ENCODE measurements around the gene KRT1.

KRT1 gene

GRCh38 chr12:52687497-52688385, 7.5 kb upstream of the KRT1 start:
- Histone ChIP-seq H3K4me1 (ENCODE audit: control insufficient read depth, insufficient read depth, low read length) (peaks cover 2% of the 10 kb centered on the region), H3K4me3 (ENCODE audit: low read length) (no peak overlapping the region), H3K9ac (ENCODE audit: low read length) (no peak overlapping the region), H3K27me3 (ENCODE audit: control insufficient read depth, insufficient read depth, low read length) (no peaks in the 10 kb centered on the region), H3K36me3 (ENCODE audit: control insufficient read depth, insufficient read depth, low read length) (no peaks in the 10 kb centered on the region), H3K27ac (ENCODE audit: low read depth, low read length) (no peak overlapping the region)

GRCh38 chr12:52686756-52687487, 6.7 kb upstream of the KRT1 start:
- Histone ChIP-seq H3K4me1 (ENCODE audit: control insufficient read depth, insufficient read depth, low read length) (peaks cover 2% of the 10 kb centered on the region), H3K27me3 (ENCODE audit: control insufficient read depth, insufficient read depth, low read length) (no peaks in the 10 kb centered on the region), H3K9ac (ENCODE audit: low read length) (no peak overlapping the region), H3K27ac (ENCODE audit: low read depth, low read length) (no peak overlapping the region), H3K4me3 (ENCODE audit: low read length) (no peak overlapping the region), H3K36me3 (ENCODE audit: control insufficient read depth, insufficient read depth, low read length) (no peaks in the 10 kb centered on the region)

- H3K4me3 ChIP-seq (ENCODE audit: low read length): no peak overlapping the region
- H3K27me3 ChIP-seq (ENCODE audit: control insufficient read depth, insufficient read depth, low read length): no peaks in the 10 kb centered on the region
- H3K4me1 ChIP-seq (ENCODE audit: control insufficient read depth, insufficient read depth, low read length): peaks cover 2% of the 10 kb centered on the region
- no peaks in the 10 kb centered on the region for H3K36me3 ChIP-seq (ENCODE audit: control insufficient read depth, insufficient read depth, low read length)
- H3K9ac ChIP-seq (ENCODE audit: low read length): no peak overlapping the region
- H3K27ac ChIP-seq (ENCODE audit: low read depth, low read length): no peak overlapping the region
These were observed 5.9 kb upstream of the KRT1 start for GRCh38 chr12:52686063-52686462.

GRCh38 chr12:52685406-52685890, 5.2 kb upstream of the KRT1 start:
- H3K36me3 ChIP-seq (ENCODE audit: control insufficient read depth, insufficient read depth, low read length): no peaks in the 10 kb centered on the region
- no peak overlapping the region for H3K27ac ChIP-seq (ENCODE audit: low read depth, low read length)
- H3K9ac ChIP-seq (ENCODE audit: low read length): no peak overlapping the region
- no peaks in the 10 kb centered on the region for H3K27me3 ChIP-seq (ENCODE audit: control insufficient read depth, insufficient read depth, low read length)
- no peaks in the 10 kb centered on the region for H3K4me1 ChIP-seq (ENCODE audit: control insufficient read depth, insufficient read depth, low read length)
- no peak overlapping the region for H3K4me3 ChIP-seq (ENCODE audit: low read length)

DNA sequence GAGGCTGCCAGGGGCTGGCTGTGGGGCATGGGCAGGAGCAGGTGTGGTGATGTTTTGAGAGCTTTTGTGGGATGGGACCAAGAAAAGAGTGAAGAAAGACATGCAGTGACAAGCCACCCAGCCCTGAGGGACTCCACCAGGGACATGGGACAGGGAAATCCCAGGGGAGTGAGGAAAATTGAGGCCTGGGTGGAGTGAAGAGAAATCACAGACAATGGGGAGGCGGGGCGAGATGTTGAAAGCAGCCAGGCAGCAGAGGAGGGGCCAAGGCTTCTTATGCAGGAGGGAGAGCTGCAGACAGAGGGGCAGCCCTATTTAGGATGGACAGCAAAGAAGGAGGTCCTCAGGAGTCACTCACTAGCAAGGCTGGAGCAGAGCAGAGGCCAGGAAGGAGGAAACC, 4.2 kb upstream of the KRT1 start:
- Histone ChIP-seq H3K4me3 (ENCODE audit: low read length) (no peak overlapping the region), H3K27me3 (ENCODE audit: control insufficient read depth, insufficient read depth, low read length) (no peaks in the 10 kb centered on the region), H3K36me3 (ENCODE audit: control insufficient read depth, insufficient read depth, low read length) (no peaks in the 10 kb centered on the region), H3K9ac (ENCODE audit: low read length) (no peak overlapping the region), H3K4me1 (ENCODE audit: control insufficient read depth, insufficient read depth, low read length) (no peaks in the 10 kb centered on the region), H3K27ac (ENCODE audit: low read depth, low read length) (no peak overlapping the region)

DNA sequence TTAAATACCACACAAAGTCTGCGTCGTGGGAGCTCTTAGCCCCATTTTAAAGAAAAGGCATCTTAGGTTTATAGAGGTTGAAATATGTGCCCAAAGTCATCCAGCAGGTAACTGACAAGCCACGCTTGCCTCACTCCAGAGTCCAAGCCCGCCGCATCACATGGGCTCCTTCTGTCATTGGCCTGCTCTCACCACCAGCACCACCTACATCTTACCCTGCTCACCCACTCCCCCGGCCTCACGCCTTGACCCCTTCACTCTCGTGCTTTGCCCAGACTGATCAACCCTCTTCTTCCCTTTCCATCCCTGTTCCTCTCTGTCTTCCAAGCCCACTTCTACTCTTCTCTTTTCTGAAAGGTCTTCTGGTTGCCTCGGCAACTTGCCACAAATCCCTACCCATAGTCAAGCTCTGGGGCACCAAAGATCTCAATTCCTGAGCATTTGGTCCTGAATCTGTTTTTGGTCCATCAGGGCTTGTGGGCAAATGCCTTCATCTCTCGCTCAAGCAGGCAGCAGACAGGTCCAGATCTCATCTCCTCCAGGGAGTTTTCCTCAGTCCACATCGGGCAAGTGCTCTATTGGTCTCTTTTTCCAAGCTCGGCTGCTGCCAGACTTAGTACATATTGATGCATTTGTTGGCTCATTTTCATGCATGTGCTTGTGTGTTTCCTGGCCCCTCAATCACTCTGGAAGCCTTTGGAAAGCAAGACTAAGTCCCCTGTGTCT, 3.5 kb upstream of the KRT1 start:
- Histone ChIP-seq H3K9ac (ENCODE audit: low read length) (no peak overlapping the region), H3K27ac (ENCODE audit: low read depth, low read length) (no peak overlapping the region), H3K4me1 (ENCODE audit: control insufficient read depth, insufficient read depth, low read length) (no peaks in the 10 kb centered on the region), H3K27me3 (ENCODE audit: control insufficient read depth, insufficient read depth, low read length) (no peaks in the 10 kb centered on the region), H3K4me3 (ENCODE audit: low read length) (no peak overlapping the region), H3K36me3 (ENCODE audit: control insufficient read depth, insufficient read depth, low read length) (no peaks in the 10 kb centered on the region)

DNA sequence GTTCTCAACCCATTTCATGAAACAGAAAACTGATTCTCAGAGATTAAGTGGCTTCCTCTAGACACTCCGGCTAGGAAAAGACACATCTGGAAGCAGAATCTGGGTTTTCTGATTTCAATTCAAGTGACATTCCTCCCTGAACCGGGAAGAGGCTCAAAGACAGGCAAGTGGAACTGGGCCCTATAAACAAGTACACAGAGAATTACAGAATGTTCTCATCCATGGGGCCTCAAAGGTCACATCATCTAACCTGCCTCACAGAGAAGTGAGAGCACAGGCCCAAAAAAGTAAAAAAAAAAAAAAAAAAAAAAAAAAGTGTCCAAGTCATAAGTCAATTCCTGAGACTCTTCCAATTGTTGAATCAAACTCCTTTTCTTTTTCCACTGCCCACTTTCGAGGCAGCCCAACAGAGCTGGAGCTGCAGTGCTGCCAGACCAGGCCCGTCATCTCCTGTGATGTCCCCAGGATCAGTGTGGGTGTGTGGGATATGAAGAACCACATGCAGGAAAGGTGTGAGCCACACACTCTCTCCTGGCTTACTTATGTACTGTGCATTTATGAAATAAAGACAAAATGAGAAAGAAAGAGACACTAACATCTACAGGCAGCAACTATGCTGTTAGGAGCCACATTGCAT, 2.8 kb upstream of the KRT1 start:
- no peak overlapping the region for H3K27ac ChIP-seq (ENCODE audit: low read depth, low read length)
- no peaks in the 10 kb centered on the region for H3K4me1 ChIP-seq (ENCODE audit: control insufficient read depth, insufficient read depth, low read length)

DNA sequence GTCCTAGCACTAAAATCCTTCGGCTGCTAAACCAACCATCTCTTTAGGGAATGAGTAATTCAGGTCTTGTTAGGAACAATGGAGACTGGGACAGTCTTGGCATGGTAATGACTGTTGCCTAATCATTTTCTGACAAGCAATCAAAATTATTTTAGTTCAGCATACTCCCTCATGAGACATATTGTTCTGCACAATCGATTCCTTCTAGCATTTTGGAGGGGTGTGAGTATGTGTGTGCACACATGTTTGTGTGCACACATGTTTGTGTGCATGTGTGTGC, 2.1 kb upstream of the KRT1 start:
- H3K4me1 ChIP-seq (ENCODE audit: control insufficient read depth, insufficient read depth, low read length): no peaks in the 10 kb centered on the region
- no peak overlapping the region for H3K27ac ChIP-seq (ENCODE audit: low read depth, low read length)
- H3K36me3 ChIP-seq (ENCODE audit: control insufficient read depth, insufficient read depth, low read length): no peaks in the 10 kb centered on the region
- no peaks in the 10 kb centered on the region for H3K27me3 ChIP-seq (ENCODE audit: control insufficient read depth, insufficient read depth, low read length)
- no peak overlapping the region for H3K4me3 ChIP-seq (ENCODE audit: low read length)
- H3K9ac ChIP-seq (ENCODE audit: low read length): no peak overlapping the region

More for the DNA sequence above, 2.8 kb upstream of the KRT1 start:
- Histone ChIP-seq H3K27me3 (ENCODE audit: control insufficient read depth, insufficient read depth, low read length) (no peaks in the 10 kb centered on the region), H3K36me3 (ENCODE audit: control insufficient read depth, insufficient read depth, low read length) (no peaks in the 10 kb centered on the region), H3K9ac (ENCODE audit: low read length) (no peak overlapping the region), H3K4me3 (ENCODE audit: low read length) (no peak overlapping the region)

DNA sequence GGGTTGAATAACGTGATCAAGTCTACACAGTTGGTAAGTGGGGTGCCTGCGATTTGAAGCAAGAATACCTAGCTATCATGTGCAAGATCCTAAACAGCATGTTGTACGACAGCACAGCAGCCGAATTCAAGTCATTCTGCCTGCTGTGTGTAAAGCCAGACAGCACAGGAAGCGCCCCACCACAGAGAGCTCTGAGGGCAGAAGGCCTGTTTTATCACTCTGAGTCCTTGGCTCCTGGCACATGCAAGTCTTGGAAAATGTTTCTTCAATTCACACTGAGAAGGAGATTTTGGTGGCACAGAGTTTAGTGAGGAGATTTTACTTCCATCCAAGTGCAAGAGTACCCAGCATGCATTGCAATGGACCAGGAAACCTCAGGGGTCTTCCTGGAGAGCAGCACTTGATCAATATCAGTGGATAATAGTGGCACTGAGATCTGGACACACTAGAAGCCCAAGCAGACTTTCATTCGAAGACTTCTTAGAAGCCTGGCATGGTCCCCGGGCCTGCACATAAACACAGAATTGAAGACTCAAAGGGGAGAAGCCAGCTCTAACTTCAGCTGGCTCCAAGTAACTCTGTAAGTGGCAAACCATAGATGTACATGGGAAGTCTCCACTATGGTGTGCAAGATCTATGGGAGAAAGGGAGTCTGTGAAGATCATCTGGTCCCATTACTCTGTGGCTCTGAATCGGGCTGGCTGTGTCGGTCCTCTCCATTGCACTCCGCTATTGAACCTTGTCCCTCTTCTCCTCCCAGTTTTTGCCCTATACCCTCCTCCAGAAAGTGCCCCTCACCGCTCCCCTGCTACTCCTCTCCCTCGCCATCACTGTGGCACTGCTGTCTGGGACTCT, 1.5 kb upstream of the KRT1 start:
- Histone ChIP-seq H3K36me3 (ENCODE audit: control insufficient read depth, insufficient read depth, low read length) (no peaks in the 10 kb centered on the region), H3K4me3 (ENCODE audit: low read length) (no peak overlapping the region), H3K4me1 (ENCODE audit: control insufficient read depth, insufficient read depth, low read length) (no peaks in the 10 kb centered on the region), H3K9ac (ENCODE audit: low read length) (no peak overlapping the region), H3K27me3 (ENCODE audit: control insufficient read depth, insufficient read depth, low read length) (no peaks in the 10 kb centered on the region), H3K27ac (ENCODE audit: low read depth, low read length) (no peak overlapping the region)

GRCh38 chr12:52679875-52680274, 332 bp downstream of the KRT1 start:
- H3K36me3 ChIP-seq (ENCODE audit: control insufficient read depth, insufficient read depth, low read length): no peaks in the 10 kb centered on the region
- no peak overlapping the region for H3K27ac ChIP-seq (ENCODE audit: low read depth, low read length)
- no peak overlapping the region for H3K4me3 ChIP-seq (ENCODE audit: low read length)
- H3K4me1 ChIP-seq (ENCODE audit: control insufficient read depth, insufficient read depth, low read length): no peaks in the 10 kb centered on the region
- no peaks in the 10 kb centered on the region for H3K27me3 ChIP-seq (ENCODE audit: control insufficient read depth, insufficient read depth, low read length)
- H3K9ac ChIP-seq (ENCODE audit: low read length): no peak overlapping the region

DNA sequence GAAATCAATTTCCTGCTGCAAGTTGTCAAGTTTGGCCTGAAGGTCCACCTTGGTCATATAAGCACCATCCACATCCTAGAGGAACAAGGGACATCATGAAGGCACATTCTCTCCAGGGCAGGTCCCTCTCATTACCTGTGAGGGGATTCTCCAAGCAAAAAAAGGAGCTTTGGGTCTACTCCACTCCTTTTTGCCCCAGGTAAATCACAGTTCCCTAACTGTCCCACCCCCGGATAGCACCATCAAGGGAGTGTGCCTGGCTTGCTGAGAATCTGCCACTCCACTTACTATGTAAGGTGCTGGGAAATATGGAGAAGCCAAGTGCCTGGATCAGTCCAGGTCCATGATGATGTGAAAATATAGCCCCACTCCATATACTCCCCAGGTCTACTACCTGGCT, 2.5 kb downstream of the KRT1 start:
- H3K27ac ChIP-seq (ENCODE audit: low read depth, low read length): no peak overlapping the region
- H3K4me3 ChIP-seq (ENCODE audit: low read length): no peak overlapping the region
- H3K9ac ChIP-seq (ENCODE audit: low read length): no peak overlapping the region
- no peaks in the 10 kb centered on the region for H3K36me3 ChIP-seq (ENCODE audit: control insufficient read depth, insufficient read depth, low read length)
- no peaks in the 10 kb centered on the region for H3K27me3 ChIP-seq (ENCODE audit: control insufficient read depth, insufficient read depth, low read length)
- peaks cover 7% of the 10 kb centered on the region for H3K4me1 ChIP-seq (ENCODE audit: control insufficient read depth, insufficient read depth, low read length)
